Endodermal cell (in vitro differentiated cells): ENCODE measurements around the gene USP27X. TPM values are rescaled to one million over a fixed set of nuclear protein-coding genes. Genes with fewer than 3 reads are reported as not detected.

ENCODE experiments used
- DNase-seq: peaks from one replicate; pipeline ENCODE4 v3.0.0-alpha.2; 2017
- H3K27ac ChIP-seq: 2 replicates; pipeline ENCODE4 v1.5.1; 2013; ENCODE audit warnings: mild to moderate bottlenecking, low read depth, low read length, moderate library complexity
- H3K27me3 ChIP-seq: 2 replicates; pipeline ENCODE4 v1.6.1; 2013; ENCODE audit warnings: mild to moderate bottlenecking, low read length, moderate library complexity; ENCODE audit not compliant: insufficient read depth, control insufficient read depth, poor library complexity, severe bottlenecking
- H3K36me3 ChIP-seq: 2 replicates; pipeline ENCODE4 v1.7.0; 2013; ENCODE audit warnings: mild to moderate bottlenecking, low read length, moderate library complexity; ENCODE audit not compliant: control insufficient read depth, insufficient read depth
- H3K4me1 ChIP-seq: one replicate; pipeline ENCODE4 v1.7.0; 2013; ENCODE audit warnings: low read length; ENCODE audit not compliant: control insufficient read depth, insufficient read depth
- H3K4me3 ChIP-seq: 2 replicates; pipeline ENCODE4 v1.5.1; 2013; ENCODE audit warnings: mild to moderate bottlenecking, low read length, moderate library complexity
- H3K9ac ChIP-seq: 2 replicates; pipeline ENCODE4 v1.6.1; 2013; ENCODE audit warnings: mild to moderate bottlenecking, low read length, moderate library complexity; ENCODE audit not compliant: poor library complexity, severe bottlenecking; ENCODE audit errors: extremely low read depth
- H3K9me3 ChIP-seq: 2 replicates; pipeline ENCODE4 v1.6.1; 2013; ENCODE audit warnings: mild to moderate bottlenecking, low read length, moderate library complexity; ENCODE audit not compliant: control insufficient read depth
- H3K27ac Mint-ChIP-seq: 2 replicates; pipeline ENCODE4 v1.8.0; 2020; ENCODE audit warnings: mixed read lengths
- H3K27me3 Mint-ChIP-seq: 2 replicates; pipeline ENCODE4 v1.8.0; 2021; ENCODE audit warnings: mild to moderate bottlenecking, mixed read lengths; ENCODE audit not compliant: insufficient read depth
- H3K36me3 Mint-ChIP-seq: 2 replicates; pipeline ENCODE4 v1.8.0; 2020; ENCODE audit warnings: low read depth, mixed read lengths
- H3K4me1 Mint-ChIP-seq: 2 replicates; pipeline ENCODE4 v1.8.0; 2020; ENCODE audit warnings: mixed read lengths
- H3K4me3 Mint-ChIP-seq: 2 replicates; pipeline ENCODE4 v1.8.0; 2020; ENCODE audit warnings: mild to moderate bottlenecking, moderate library complexity, mixed read lengths
- H3K9me3 Mint-ChIP-seq: 2 replicates; pipeline ENCODE4 v1.8.0; 2020; ENCODE audit warnings: mild to moderate bottlenecking, mixed read lengths
- WGBS, 2 experiments: methylation state at CpG; one replicate each; pipeline versions ENCODE4 v1.1.5 to v1.1.7; 2013; ENCODE audit warnings: missing lambda C conversion rate in 2 of 2, mixed read lengths in 1 of 2; ENCODE audit not compliant: insufficient coverage in 1 of 2, insufficient read length in 1 of 2; 5-methylcytosine and 5-hydroxymethylcytosine counted together
- total RNA-seq, 2 donors: library from RNA; stranded (reverse); fragmentation: NEBNext Ultra II Directional in 1 of 2; extraction: Animal tissue kit (Norgen Biotek cat#: 25700) in 1 of 2; gene quantifications; 2 replicates in 1 of 2; 3 replicates in 1 of 2; pipeline ENCODE4 v1.2.1, GENCODE V29; 2021
- TF ChIP-seq, protein P1 (sequence below): fragments of 200-600 bp; sonication (generic); conservative IDR thresholded peaks from 2 replicates; pipeline ENCODE4 v1.5.0; 2021; ENCODE audit warnings: antibody characterized with exemption, mild to moderate bottlenecking

USP27X gene
- total RNA-seq, 2 donors from 2014 or later = 7.1 to 8.2 TPM

GRCh38 chrX:49930039-49930438 lies 50.8 kb downstream of the USP27X start:
- 86 to 92% methylated on average over 1 of the region's 1 CpG for WGBS, 2 experiments
- H3K27me3 Mint-ChIP-seq = no peaks in the 10 kb centered on the region
- no peak overlapping the region for H3K4me3 Mint-ChIP-seq
- no peaks in the 10 kb centered on the region for H3K27me3 ChIP-seq
- peaks cover 4% of the 10 kb centered on the region for H3K36me3 Mint-ChIP-seq
- no peak overlapping the region for H3K9ac ChIP-seq
- no peaks in the 10 kb centered on the region for H3K4me1 ChIP-seq
- peaks cover 9% of the 10 kb centered on the region for H3K36me3 ChIP-seq
- H3K9me3 Mint-ChIP-seq = peaks cover 28% of the 10 kb centered on the region
- H3K4me1 Mint-ChIP-seq = no peaks in the 10 kb centered on the region
- no peak overlapping the region for H3K4me3 ChIP-seq
- no peak for DNase-seq
- TF ChIP-seq, protein P1, sequence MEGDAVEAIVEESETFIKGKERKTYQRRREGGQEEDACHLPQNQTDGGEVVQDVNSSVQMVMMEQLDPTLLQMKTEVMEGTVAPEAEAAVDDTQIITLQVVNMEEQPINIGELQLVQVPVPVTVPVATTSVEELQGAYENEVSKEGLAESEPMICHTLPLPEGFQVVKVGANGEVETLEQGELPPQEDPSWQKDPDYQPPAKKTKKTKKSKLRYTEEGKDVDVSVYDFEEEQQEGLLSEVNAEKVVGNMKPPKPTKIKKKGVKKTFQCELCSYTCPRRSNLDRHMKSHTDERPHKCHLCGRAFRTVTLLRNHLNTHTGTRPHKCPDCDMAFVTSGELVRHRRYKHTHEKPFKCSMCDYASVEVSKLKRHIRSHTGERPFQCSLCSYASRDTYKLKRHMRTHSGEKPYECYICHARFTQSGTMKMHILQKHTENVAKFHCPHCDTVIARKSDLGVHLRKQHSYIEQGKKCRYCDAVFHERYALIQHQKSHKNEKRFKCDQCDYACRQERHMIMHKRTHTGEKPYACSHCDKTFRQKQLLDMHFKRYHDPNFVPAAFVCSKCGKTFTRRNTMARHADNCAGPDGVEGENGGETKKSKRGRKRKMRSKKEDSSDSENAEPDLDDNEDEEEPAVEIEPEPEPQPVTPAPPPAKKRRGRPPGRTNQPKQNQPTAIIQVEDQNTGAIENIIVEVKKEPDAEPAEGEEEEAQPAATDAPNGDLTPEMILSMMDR = no peak
- H3K27ac ChIP-seq = no peak overlapping the region
- H3K27ac Mint-ChIP-seq = no peak overlapping the region
- H3K9me3 ChIP-seq = no peaks in the 10 kb centered on the region

Other genes with a start within 250 kb of the USP27X start
- gene PAGE1, start 183.5 kb upstream of the USP27X start, total RNA-seq = not detected
- not detected for gene PAGE4, start 50.2 kb upstream of the USP27X start, total RNA-seq
- gene CLCN5, start 43.1 kb downstream of the USP27X start, total RNA-seq = 10 to 100 TPM; 12.9 to 18.9 TPM